GM21526 (cell line): ENCODE results near the gene CDKL2.
"Not testable (repeated sequence)": the region's sequence is repeated elsewhere in the genome, so short reads cannot be mapped to it uniquely, and the experiment has no call there.

ENCODE experiments used
- ATAC-seq: cut with Tn5 transposase; IDR thresholded peaks from one replicate; pipeline ENCODE4 v1.9.1; 2021; ENCODE audit warnings: moderate library complexity; ENCODE audit not compliant: unreplicated experiment, low FRiP score

The CDKL2 gene

GRCh38 chr4:75557696-75558095 lies 72.6 kb downstream of the CDKL2 start:
- ATAC-seq: peak; percentile 69

- ATAC-seq: peak; percentile 92
These were observed 74.8 kb downstream of the CDKL2 start, which contains the start of gene ODAPH for GRCh38 chr4:75555294-75556164. Gene ODAPH (plus strand): TSS chr4:75556066. CDS start chr4:75556083, 17 bp downstream.

DNA sequence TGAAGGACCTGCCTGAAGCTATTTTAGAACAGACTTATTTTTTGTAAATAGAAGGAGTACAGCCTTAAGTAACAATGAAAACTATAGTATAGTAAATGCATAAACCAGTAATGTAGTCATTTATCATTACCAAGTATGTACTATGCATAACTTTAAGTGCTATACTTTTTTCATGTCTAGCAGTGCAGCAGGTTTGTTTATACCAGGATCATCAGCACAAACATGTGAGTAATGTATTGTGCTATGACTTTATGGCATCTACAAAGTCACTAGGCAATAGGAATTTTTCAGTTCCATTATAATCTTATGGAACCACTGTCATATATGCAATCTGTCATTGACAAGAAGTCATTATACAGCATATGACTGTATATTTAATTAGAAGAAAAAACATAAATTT lies 77.9 kb downstream of the CDKL2 start:
- ATAC-seq: no peak

GRCh38 chr4:75549019-75549418 lies 81.3 kb downstream of the CDKL2 start:
- no peak for ATAC-seq

- ATAC-seq: no peak
These were observed 82.5 kb downstream of the CDKL2 start for GRCh38 chr4:75547647-75548387.

DNA sequence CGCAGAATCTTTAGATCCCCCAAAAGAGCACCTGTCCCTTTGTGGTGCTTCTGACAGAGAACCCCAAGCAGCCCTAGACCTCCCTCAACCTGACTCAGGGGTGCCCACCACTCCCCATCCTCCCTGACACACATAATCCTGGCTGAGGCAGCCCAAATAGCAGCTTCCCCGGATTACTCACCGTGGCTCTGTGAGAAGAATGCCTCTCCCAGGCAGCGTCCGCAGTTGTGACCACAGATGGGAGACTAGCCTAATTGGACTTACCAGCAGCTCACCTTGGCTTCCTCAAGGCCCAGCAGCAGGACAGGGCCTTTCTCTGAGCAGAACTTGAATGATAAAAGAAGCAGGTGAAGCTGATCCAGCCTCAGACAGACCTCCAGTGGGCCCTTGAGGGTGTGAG lies 84.8 kb downstream of the CDKL2 start:
- ATAC-seq: no peak

- ATAC-seq: no peak
These were observed 85.5 kb downstream of the CDKL2 start for GRCh38 chr4:75544870-75545269.

DNA sequence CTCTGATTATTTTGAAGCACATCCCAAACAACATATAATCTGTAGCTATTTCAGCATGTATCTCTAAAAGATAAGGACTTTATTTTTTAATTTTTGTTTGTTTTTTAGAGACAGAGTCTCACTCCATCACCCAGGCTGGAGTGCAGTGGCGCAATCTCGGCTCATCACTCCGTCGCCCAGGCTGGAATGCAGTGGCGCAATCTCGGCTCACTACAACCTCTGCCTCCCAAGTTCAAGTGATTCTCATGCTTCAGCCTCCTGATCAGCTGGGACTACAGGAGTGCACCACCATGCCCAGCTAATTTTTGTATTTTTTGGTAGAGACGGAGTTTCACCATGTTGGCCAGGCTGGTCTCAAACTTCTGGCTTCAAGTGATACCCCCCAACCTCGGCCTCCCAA lies 86.1 kb downstream of the CDKL2 start:
- not testable (repeated sequence) for ATAC-seq

DNA sequence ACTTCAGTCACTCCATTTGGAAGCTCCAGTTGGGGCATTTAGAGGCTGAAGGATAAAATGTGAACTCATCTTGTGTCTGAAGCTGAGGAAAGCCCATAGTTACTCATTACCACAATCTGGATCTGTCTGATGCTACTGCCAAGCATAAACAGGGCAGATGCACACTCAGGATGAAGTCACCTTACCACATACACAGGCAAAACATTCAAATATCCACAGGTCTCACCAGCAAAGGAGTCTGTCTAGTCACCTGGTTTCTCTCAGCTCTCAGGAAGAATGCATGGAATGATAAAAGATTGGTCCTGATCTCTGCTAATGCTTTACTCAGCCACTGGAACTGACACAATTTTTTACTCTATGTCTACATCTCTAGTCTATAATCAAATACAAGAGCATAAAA lies 87.5 kb downstream of the CDKL2 start:
- no peak for ATAC-seq

DNA sequence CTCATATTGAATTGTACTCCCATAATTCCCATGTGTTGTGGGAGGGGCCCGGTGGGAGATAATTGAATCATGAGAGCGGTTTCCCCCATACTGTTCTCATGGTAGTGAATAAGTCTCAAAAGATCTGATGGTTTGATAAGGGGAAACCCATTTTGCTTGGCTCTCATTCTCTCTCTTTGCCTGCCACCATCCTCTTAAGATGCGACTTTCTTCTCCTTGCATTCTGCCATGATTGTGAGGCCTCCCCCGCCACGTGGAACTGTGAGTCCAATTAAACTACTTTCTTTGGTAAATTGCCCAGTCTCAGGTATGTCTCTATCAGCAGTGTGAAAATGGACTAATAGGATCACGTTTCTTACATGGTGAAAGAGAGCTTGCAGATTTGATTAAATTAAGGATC lies 93.0 kb downstream of the CDKL2 start:
- not testable (repeated sequence) for ATAC-seq

GRCh38 chr4:75533926-75534325 lies 96.4 kb downstream of the CDKL2 start:
- ATAC-seq: not testable (repeated sequence)

DNA sequence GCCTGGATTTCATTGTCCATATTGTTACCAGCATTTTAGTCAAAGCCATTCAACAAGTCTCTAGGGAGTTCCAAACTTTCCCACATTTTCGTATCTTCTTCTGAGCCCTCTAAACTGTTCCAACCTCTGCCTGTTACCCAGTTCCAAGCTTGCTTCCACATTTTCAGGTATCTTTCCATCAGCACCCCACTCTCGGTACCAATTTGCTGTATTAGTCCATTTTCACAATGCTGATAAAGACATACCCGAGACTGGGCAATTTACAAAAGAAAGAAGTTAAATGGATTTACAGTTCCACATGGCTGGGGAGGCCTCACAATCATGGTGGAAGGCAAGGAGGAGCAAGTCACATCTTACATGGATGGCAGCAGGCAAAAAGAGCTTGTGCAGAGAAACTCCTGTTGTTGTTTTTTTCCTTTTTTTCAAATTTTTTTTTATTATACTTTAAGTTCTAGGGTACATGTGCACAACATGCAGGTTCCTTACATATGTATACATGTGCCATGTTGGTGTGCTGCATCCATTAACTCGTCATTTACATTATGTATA lies 96.9 kb downstream of the CDKL2 start:
- ATAC-seq: not testable (repeated sequence)

DNA sequence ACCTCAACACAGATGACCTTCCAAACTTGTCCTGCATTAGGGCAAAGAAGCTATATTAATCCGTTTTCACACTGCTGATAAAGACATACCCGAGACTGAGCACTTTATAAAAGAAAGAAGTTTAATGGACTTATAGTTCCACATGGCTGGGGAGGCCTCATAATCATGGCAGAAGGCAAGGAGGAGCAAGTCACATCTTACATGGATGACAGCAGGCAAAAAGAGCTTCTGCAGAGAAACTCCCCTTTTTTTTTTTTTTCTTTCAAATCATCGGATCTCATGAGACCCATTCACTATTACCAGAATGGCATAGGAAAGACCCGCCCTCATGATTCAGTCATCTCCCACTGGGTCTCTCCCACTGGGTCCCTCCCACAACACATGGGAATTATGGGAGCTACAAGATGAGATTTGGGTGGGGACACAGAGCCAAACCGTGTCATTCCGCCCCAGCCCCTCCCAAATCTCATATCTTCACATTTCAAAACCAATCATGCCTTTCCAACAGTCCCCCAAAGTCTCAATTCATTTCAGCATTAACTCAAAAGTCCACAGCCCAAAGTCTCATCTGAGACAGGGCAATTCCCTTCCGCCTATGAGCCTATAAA lies 98.7 kb downstream of the CDKL2 start:
- ATAC-seq: not testable (repeated sequence)

- no peak for ATAC-seq
These were observed 99.6 kb downstream of the CDKL2 start for GRCh38 chr4:75530556-75531322.
